DMS114 treated with DMSO at 0.1 percent for 48 hours (cell line): ENCODE measurements around the gene FGF4.

Experiments used
- DNase-seq: peaks from one replicate; lab custom pipeline; 2025; ENCODE audit not compliant: unreplicated experiment; lab: John Stamatoyannopoulos, UW

FGF4 gene

DNA sequence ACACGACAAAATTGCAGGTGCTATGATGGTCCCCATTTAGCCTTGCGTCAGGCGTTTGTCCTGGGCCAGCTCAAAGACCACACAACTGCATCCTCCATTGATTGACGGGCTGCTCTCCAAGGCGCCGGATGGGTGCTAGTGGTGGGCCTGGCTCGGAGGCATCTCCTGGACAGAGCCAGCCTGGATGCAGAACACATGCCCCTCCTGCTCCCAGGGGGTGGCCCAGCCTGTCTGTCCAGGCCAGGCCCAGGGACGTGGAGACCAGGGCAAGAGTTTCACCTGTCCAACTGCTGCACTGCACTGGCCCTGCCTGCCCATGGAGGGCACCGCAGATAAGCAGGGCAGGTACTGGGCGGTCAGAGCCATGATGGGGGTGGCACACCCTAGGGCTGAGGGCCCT, 47.9 kb downstream of the FGF4 start:
- DNase-seq, result no peak

DNA sequence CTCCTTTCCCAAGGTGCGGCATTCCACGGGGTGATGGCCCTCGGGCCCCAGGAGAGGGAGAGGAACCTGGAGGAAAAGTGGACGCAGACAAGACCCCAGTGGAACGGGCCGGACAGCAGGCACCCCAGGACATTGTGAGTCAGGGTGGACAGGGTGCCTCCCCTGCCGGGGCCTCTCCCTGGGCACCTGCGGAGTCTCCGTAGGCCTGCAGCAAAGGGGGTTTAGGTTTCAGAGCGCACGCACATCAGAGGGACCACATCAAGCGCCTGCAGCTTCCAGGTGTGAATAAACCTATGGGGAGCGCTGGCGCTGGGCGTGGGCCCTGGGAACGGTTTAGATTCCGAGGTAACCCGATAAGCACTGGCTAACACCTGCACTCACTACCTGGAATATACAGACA, 48.7 kb downstream of the FGF4 start:
- DNase-seq, result no peak

DNA sequence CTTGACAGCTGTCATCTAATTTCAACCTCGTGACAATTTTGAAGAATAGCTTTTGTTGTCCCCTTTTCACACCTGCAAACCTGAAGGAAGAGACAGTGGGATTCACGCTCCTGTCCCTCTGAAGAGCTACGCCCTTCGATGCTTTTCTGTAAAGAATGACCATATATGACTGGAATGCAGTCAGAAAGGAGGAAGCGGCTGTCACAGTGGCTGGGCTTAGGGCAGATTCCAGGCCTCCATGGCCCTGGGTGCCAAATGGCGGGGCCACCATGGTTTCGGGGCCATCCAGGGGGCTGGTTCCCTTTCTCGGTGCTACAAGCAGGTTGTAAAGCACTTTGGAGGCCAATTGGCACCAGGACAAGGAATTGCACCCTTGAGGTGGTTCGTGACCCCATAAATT, 49.1 kb downstream of the FGF4 start:
- no peak for DNase-seq

DNA sequence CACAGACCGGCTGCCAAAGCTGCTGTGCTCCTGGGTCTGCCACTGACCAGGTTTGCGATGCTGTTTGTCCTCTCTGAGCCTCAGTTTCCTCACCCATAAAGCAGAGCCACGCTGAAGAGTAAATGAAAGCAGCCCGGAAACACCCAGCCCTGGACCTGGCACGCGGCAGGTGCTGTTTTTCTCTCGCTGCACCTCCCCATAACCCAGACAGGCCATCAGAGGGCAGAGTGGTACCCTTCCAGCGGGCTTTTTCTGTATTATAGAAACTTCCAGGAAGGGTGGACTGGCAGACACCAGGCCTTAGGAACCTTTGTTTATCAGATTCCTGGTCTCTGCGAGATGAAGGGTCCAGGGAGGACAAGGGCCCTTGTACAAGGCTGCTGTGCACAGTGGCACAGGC, 53.4 kb downstream of the FGF4 start:
- DNase-seq, result no peak

DNA sequence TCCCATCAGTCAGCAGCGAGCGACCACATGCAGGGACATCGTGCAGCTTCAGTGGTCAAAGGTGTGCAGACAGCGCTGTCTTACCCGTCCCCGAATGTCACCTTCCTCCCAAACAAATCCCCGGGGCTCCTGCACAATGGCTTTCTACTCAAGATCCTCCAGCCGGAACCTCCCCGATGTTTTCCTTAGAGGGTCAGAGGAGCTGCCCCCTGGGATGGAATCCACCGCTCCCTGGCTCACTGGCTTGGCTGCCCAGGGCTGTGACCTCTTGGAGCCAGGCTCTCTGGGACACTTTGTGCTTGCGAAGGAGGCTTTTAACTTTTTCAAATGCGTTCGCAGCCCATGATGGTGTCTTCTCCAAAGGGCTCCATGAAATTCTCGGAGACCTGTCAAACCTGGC, 54.0 kb downstream of the FGF4 start:
- DNase-seq, result no peak
